ENCODE results near the gene ARHGAP21.
"Not testable (repeated sequence)": the region's sequence is repeated elsewhere in the genome, so short reads cannot be mapped to it uniquely, and the experiment has no call there.

The ARHGAP21 gene

DNA sequence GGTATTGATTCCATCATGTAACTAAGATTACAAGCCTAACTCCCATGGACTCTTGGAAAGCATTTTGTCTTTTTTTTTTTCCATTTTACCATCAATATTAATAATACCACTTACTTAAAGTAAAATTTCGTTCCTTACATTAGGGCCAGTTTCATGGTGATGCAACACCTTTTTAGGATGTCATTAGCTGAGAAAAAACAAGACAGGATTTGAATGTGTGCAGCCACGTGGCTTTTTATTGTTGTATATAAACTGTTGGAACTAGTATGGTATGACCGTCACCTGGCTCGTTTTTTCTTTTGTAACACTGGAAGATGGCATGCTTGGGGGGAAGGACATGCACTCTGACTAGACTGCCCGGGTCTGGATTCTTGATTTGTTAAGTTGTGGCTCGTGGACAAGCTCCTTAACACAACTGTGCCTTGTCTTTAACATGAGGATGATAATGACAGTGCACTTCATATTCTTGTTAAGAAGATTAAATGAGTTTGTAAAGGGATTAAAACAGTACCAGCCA, 42.1 kb downstream of the ARHGAP21 start:
- no peak for DNase-seq

DNA sequence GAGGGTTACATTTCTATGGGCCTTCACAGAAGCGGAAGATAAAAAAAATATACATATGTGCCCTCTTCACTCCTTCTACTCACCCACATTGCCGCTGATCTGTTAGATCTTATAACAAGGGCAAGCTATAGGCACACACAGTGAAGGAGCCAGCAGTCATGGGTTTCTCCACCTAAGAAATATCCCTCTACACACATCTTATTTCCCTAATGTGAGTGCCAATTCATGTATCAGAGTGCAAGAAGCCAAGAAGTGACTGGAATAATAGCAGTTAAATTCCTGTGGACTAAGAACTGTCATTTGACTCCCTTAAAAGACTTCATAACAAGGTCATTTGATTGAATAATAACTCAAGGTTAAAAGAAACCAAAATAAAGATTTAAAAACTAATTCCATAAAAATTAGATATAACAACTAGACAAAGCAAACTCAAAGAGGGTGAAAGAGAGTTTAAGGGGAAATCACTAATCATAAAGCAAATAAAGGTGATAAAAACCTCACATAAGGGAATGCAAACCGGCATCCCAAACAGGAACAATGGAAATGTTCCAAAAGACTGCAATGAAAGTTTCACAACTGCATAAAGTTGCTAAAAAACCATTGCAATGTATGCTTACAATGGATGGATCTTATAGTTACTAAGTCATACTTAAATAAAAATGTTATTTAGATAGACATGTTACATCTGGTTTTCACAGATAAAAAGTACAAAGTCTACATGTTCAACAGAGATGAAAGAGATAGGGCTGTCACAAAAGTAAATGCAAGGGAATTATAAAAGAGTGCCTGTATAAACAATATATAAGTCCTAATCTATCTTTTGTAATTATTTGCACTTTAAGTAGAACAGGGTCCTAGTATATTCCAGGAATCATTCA, 42.8 kb downstream of the ARHGAP21 start:
- DNase-seq, result no peak

DNA sequence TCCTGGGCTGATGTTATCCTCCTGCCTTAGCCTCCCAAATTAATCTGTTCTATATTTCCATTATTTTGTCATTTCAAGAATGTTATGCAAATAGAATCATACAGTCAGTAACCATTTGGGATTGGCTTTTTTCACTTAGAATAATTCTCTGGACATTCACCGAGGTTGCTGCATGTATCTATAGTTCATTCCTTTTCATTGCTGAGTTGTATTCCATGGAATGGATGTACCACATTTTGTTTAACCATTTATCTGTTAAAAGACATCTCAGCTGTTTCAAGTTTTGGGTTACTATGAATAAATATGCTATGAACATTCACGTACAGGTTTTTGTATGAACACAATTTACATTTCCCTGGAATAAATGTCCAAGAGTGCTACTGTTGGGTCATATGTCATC, 44.9 kb downstream of the ARHGAP21 start:
- no peak for DNase-seq

DNA sequence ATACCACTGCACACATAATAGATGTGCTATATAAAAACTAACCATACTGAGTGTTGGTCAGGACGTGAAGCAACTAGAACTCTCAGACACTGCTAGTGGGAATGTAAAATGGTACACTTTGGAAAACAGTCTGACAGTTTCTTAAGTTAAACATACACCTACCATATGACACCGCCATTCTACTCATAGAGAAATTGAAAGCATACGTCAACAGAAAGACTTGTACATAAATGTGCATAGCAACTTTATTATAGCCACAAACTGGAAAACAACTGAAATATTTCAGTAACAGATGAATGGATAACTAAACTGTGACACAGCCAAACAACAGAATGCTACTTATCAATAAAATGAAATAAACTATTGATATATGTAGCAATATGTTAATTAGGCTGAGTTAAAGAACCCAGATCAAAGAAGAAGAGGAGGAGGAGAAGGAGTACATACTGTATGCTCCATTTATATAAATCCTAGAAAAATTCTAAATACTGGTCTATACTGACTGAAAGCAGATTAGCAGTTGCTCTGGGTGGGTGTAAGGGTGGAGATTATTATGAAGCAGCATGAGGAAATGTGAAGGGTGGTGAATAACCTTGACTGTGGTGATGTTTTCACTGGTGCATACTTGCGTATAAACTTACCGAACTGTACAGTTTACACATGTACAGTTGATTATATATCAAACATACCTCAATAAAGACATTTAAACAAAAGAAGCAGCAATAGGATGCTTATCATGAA, 48.6 kb downstream of the ARHGAP21 start:
- no peak for DNase-seq

DNA sequence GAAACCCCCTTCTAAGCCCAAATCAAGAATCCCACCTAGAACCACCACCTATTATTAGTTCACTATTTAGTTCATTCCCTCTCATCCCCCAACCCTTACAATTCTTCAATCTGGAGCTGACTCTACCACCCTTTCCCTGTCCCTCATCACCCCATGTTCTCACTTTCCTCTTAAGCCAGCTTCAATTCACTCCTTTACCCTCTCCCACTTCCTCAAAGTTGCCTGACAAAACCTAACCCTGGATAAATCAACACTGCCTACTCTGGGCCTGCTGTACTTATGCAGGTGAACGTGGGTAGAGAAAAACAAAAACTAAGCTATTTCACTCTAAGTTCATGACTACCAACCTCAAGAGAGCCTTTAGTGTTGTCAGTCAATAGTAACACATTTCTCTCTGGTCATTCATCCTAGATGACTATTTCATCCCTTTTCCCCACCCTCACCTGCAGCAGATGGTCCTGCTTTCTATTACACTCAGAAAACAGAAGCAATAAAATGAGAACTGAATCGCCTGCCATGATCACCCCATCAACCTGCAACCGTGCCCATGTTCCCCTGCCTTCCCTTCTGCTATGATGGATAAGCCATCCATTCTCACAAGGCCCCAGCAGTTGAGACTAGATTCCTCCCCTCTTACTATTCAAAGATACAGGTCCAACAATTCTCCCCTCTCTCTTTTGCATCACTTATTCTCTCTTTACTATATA, 52.6 kb downstream of the ARHGAP21 start:
- DNase-seq, result no peak

DNA sequence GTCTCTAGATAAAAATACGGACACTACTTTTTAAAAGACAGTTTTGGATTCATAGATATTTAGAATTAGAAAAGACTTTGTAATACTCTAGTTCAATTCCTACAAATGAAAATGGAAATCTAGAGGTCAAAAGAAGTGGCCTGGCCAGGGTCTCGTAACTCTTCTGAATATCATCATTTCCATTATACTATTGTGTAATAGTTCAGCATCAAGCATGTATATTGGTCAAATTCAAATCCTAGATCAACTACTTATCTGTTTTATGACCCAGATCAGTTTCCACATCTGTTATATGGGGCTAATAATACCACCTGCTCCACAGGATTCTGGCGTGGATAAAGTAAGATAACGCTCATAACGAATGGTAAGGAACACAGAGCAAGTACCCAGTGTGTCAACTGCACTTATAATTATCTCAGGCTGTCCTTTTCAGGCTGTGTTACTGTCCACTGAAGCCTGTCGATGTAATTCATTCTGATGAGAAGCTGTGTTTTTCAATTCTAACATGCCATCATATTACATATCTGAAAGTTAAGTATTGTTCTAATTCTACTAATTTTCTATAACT, 54.3 kb downstream of the ARHGAP21 start:
- no peak for DNase-seq

DNA sequence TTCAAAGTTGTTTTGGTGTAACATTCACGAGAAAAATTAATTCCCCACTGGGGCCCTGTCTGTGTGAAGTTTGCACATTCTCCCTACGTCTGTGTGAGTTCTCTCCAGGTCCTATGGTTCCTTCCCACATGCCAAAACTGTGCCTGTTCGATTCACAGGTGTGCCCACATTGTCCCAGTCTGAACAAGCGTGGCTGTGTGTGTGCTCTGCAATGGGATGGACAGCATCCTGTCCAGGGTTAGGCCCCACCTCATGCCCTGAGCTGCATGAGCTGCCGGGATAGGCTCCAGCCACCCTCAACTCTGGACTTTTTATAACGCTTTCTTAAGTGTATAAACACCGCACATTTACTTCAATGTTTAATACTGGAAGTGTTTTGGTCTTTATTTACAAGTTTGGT, 55.4 kb downstream of the ARHGAP21 start:
- DNase-seq, result no peak

DNA sequence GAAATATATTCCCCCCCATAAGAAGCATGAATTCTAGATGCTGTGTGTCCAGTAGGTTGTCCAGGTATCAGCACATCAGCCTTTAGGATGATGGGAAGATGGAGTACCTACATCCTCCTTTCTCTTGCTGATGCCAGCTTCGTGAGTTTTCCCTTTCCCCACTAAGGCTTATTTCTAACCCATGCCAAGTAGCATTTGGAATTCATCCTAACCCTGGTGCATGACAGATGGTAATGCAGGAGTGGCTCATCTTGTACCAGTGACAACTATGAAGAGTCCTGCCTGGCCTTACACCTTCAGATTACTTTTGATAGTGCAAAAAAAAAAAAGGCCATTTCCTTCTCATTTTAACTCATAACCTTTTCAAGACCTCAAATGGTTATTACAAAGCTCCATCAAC, 58.7 kb downstream of the ARHGAP21 start:
- no peak for DNase-seq

DNA sequence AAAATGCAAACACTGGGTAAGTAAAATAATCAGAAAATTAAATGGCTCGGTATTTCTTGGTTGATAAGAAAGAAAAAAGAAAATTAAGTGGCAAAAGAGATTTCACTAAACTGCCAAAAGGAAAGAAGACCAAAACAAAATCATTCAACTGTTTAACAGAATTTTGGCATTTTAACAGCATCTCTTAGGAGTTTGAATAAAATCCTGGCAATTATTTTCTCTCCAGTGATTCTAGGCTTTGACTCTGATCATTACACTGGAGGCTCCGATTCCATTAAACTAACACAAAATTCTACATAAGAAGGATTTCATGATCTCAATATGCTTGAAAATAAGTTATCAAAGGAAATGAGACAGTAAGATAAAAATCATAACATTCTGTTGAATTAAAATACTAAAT, 62.3 kb downstream of the ARHGAP21 start:
- no peak for DNase-seq

DNA sequence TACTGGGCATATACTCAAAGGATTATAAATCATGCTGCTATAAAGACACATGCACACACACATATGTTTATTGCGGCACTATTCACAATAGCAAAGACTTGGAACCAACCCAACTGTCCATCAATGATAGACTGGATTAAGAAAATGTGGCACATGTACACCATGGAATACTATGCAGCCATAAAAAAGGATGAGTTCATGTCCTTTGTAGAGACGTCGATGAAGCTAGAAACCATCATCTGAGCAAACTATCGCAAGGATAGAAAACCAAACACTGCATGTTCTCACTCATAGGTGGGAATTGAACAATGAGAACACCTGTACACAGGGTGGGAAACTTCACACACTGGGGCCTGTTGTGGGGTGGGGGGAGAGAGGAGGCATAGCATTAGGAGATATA, 65.4 kb downstream of the ARHGAP21 start:
- DNase-seq, result not testable (repeated sequence)

DNA sequence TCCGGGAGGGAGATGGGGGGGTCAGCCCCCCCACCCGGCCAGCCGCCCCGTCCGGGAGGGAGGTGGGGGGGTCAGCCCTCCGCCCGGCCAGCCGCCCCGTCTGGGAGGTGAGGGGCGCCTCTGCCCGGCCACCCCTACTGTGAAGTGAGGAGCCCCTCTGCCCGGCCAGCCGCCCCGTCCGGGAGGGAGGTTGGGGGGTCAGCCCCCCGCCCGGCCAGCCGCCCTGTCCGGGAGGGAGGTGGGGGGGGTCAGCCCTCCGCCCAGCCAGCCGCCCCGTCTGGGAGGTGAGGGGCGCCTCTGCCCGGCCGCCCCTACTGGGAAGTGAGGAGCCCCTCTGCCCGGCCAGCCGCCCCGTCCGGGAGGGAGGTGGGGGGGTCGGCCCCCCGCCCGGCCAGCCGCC, 67.4 kb downstream of the ARHGAP21 start:
- DNase-seq, result not testable (repeated sequence)

DNA sequence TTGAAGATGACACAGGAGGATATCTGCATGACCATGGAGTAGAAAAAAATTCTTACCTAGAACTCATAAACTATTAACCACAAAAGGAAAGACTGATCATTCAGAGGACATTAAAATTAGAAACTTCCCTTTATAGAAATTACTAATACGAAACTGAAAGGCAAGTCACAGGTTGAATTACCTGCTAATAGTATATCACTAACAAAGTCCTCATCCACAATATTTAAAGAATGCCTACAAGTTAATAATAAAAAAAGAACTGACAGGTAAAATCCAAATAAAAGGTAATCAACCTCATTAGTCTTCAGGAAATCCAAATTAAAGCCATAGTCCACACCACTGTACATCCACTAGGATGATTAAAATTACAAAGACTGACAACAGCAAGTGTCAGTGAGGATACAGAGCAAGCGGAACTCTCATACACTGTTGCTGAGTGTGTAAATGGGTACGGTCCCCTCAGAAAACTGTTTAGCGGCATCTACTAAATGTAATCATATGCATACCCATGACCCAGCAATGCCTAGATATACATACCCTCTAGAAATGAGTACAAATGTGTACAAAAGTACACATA, 71.2 kb downstream of the ARHGAP21 start:
- DNase-seq, result no peak

DNA sequence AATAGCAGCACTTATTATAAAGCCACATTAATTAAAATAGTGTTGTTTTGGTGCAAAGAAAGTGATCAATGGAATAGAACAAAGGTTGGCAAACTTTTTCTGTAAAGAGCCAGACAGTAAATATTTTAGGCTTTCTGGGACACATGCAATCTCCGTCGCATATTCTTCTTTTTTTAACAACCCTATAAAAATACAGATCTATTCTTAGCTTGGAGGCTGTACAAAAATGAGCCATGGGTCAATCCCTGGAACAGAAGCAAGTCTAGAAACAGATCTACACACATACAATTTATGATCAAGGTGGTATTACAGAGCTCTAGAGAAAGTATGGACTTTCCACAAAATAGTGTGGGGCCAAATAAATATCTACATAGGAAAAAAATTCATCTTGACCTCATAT, 71.8 kb downstream of the ARHGAP21 start:
- DNase-seq, result no peak

DNA sequence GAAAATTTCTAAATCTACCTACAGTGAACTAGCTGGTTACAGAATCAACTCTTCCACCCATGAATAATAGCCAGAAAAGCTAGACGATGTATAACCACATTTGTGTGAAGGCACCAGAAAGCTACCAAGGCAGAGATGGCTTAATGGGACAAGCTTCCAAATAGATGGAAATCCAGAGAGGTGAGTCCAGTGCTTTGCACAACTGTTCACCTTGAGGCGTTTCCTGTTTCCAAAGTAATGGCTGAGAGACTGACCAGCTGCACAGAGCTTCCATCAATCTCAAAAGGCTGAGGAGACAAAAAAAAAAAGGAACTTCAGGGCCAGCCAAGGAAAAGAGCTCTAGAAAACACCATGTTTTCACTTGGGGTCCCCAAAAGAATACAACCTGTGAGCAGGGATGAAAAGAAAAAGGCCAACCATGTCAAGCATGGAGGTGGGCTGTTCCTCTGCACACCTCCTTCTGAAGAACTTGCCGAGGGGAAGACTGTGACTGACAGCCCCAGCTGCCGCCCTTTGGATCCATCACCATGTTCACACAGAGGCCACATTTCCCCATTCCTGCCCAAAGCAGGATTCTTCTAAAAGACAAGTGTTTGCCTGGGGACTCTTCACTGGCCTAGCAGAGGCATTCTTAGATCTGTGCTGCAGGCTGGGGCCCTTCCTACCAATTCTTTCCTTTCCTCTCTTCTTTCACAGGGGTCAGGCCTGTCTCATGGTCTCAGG, 72.9 kb downstream of the ARHGAP21 start:
- no peak for DNase-seq

DNA sequence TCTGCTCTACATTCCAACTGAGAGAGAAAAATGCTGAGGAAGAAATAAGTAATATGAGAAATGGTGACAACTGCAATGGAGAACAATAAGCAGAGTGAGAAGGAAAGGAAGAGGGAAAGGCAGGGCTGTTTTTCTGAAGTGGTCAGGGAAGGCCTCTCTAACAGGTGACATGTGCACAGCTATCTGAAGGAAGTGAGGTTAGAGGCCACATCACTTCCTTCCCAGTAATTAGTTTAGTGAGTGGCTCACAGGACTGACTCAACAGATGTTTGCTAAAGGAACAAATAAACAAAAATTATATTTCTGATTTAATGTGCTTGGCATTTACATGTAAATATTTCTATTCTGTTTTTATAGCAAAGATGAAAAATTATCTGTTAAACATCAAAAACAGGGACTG, 77.9 kb downstream of the ARHGAP21 start:
- DNase-seq, result no peak

DNA sequence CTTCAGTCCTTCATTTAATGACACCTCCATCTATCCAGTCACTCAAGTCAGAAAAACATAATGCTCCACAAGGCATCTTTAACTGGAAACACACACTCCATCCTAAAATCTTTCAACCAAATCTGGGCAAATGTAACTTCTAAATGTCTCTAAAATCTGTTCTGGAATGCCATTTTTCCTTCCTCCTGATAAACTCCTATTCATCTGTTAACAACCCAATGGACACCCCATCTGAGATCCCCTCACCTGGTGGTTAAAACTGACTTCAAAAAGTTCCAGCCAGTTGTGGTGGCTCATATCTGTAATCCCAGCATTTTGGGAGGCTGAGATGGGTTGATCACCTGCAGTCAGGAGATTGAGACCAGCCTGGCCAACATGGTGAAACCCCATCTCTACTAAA, 78.7 kb downstream of the ARHGAP21 start:
- DNase-seq, result no peak

DNA sequence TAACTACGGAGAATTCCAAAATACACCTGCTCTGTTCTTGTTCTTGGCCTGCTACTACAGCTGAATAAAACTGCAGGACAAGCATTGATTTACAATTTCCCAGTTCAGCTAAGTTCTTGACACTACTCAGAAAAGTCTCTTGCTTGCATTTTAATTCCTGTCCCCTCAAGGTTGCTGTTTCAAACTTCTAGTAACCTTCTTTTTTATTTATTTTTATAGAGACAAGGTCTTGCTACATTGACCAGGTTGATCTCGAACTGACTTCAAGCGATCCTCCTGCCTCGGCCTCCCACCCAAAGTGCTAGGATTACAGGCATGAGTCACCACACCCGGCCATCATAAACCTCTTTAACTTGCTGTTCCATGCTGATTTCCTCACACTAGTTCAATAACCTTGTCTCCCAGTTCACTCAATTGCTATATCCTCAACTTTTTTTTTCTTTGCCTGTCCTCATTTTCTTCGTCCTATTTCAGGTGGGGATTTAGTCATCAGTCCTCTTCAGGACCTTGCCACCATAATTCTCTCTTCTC, 79.9 kb downstream of the ARHGAP21 start:
- no peak for DNase-seq

DNA sequence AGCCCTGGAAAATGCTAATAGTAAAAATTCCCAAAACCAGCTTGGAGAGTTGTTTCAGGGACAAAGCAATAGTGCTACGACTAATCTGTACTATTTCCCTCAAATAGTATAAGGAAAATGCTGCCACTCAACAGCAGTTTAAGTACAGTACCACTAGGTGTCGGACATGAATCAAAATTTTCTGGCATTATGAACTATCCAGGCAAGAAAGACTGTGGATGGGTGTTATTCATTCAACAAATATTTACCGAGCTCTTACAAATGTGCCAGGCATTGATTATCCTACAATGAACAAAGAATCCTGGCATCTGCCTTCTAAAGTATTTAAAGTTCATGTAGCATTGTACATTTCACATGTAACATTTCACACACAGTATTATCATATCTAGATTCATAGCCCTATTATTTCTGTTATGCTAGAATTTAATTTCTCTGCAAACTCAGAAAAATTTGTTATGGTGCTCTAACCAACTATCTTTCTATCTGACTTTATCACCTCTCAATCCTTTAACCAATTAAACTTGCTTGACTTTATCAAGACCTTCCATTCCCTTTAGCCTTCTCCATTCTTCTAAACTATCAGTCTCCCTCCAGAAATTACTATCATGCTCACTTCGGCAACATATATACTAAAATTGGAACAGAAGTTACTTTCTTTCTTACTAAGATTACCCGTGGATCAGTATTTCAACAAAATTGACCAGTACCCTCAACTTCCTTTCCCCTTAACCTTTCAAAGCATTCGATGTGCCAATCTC, 80.6 kb downstream of the ARHGAP21 start:
- DNase-seq, result peak; percentile 7

DNA sequence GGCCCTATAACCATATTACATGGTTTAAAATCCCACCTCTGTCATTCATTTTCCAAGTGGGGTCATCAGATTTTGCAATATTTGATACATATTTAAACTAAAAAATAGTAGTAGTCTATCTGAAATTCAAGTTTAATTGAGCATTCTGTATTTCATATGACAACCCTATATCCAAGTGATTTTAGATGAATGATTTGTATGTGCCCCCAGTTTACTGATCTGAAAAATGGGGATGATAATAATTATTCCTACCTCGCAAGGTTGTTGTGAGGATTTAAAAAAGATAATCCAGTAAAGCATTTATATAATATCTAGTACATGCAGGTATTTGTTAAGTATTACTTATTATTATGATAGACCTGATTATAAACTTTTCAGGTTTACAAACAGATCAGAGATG, 84.6 kb downstream of the ARHGAP21 start:
- no peak for DNase-seq

DNA sequence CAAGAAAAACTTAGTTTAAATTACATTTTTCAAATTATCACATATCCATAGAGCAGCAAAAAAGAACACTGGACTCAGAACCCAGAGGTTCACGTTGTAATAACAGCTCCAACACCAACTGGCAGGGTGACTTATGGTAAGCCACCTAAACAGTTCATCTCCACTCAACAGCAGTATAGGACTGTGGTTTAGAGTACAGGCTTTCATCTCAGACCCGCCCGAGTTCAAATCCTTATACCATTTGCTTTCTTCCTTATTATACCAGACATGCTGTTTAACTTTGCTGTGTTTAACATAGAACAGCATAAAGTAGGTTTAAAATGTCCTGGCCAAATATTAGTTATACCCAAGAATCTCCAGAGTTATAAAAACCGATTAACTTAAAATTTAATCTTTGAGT, 97.9 kb downstream of the ARHGAP21 start:
- DNase-seq, result no peak

DNA sequence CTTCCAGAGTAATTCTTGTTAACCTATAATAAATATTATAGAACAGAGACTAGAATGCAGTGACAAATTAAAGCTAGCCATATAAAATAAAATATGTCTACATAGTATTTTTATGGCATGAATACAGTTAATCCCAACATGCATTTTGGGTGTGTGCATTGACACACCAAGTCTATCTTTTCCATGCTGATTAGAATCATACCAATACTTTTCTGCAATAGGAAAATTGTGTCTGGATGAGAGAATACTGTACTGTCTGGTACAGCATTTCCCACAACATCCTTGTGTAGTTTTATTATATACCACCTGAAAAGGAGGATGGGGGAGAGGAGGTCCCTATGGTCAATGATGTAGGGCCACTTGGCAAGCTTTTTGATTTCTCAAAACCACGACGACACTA, 100.3 kb downstream of the ARHGAP21 start:
- no peak for DNase-seq

All from effector CD4-positive, alpha-beta T cell (primary cell).